Myometrial cell (primary cell): Measurements from ENCODE around the gene KRT37. TPM values are rescaled to one million over a fixed set of nuclear protein-coding genes. Genes with fewer than 3 reads are reported as not detected.

Source experiments
- total RNA-seq: library from RNA; depleted of rRNA; stranded (reverse); fragments of >200 nt; gene quantifications from 2 replicates; pipeline ENCODE4 v1.2.3, GENCODE V29; 2015

The KRT37 gene
- 0.71 TPM in 1 of 2 replicates, not detected in the other for total RNA-seq

DNA sequence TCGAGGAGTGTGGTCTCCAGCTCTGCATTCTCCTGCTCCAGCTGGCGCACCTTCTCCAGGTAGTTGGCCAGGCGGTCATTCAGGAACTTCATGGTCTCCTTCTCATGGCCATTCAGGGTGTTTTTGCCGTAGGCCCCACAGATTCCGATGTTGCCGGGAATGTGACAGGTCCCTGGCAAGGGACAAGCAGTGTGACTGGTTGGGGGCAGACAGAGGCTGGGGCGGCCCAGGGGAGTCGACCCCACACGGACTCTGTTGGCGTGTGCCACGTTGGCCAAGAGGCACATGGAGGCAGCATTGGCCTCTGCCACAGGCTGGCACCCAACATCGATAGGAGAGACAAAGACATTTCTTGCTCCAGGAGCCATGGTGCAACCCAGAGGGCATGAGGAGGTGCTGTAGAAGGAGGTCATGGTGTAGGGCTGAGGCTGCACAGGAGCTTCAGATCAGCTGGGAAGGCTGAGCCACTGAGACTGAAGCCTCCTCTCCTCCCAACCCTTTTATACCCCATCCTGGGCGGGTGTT lies at the start of gene KRT37:
KRT37 (minus strand) TSS at position 475 of the 525 bp plus-strand sequence; CDS start at position 413, 62 bp downstream.

DNA sequence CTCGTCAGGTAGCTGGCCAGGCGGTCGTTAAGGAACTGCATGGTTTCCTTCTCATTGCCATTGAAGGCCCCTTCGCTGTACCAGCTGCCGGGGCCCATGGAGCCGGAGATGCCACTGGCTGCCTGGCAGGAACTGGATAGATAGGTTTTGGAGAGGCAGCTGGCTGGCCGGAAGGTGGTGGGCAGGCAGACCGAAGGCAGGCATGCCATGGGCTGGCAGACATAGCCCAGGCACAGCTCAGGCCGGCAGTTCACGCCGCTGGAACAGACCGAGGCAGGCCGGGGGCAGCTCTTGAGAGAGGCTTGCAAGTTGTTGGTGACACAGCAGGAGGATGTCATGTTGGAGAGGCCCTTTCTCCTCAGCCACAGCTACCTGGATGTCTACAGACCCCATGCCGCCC lies 42.6 kb upstream of the KRT37 start, which contains the start of gene KRT32:
KRT32 (minus strand) TSS at position 399 of the 400 bp plus-strand sequence; CDS start at position 338, 61 bp downstream.

DNA sequence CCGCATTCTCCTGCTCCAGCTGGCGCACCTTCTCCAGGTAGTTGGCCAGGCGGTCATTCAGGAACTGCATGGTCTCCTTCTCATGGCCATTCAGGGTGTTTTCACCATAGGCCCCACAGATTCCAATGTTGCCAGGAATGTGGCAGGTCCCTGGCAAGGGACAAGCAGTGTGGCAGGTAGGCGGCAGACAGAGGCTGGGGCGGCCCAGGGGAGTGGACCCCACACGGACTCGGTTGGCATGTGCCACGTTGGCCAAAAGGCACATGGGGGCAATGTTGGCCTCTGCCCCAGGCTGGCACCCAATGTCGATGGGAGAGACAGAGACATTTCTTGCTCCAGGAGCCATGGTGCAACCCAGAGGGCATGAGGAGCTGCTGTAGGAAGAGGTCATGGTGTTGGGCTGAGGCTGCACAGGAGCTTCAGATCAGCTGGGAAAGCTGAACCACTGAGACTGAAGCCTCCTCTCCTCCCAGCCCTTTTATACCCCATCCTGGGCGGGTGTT lies 16.2 kb upstream of the KRT37 start, which contains the start of gene KRT38:
KRT38 (minus strand) TSS at position 453 of the 503 bp plus-strand sequence; CDS start at position 391, 62 bp downstream.

DNA sequence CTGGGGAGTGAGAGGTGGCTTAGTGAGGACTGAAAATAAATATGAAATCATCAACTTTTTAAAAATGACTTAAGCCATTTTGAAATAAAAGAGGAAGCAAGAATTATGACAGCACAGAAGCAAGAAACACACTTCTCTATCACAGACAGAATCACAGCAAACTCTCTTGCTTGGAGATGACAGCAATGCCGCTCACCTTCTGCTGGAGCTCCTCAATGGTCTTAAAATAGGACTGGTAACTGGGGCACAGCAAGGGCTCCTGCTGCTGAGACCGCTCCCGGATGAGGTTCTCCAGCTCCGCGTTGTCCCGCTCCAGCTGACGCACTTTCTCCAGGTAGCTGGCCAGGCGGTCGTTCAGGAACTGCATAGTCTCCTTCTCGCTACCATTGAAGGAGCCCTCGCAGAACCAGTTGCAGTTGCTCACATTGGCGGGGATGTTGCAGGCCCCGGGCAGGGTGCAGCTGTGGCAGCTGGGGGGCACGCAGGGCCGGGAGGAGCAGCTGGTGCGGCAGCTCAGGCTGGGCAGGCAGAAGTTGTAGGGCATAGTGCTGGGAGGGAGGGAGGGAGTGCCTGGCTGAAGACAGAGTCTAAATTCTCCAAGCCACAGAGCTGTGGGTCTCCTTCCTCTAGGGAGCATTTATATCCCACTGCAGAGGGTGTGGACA lies 27.3 kb downstream of the KRT37 start, which contains the start of gene KRT31:
KRT31 (minus strand) TSS at position 613 of the 665 bp plus-strand sequence; CDS start at position 544, 69 bp downstream.

DNA sequence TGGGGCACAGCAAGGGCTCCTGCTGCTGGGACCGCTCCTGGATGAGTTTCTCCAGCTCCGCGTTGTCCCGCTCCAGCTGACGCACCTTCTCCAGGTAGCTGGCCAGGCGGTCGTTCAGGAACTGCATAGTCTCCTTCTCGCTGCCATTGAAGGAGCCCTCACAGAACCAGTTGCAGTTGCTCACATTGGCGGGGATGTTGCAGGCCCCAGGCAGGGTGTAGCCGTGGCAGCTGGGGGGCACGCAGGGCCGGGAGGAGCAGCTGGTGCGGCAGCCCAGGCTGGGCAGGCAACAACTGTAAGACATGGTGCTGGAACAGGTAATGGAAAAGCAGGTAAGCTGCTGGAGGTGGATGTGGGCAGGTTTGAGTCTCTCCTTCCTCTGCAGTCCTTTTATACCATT lies 42.4 kb downstream of the KRT37 start, which contains the start of gene KRT34:
KRT34 (minus strand) TSS at position 364 of the 400 bp plus-strand sequence; CDS start at position 304, 60 bp downstream.

Other genes starting within 250 kb of the KRT37 start
- gene KRTAP4-2, start 246.4 kb downstream of the KRT37 start, total RNA-seq = not detected in 2 replicates
- gene KRTAP4-1, start 239.7 kb downstream of the KRT37 start, total RNA-seq = not detected in 2 replicates
- gene KRTAP9-1, start 234.7 kb downstream of the KRT37 start, total RNA-seq = not detected in 2 replicates
- not detected in 2 replicates for gene KRTAP9-2, start 197.9 kb downstream of the KRT37 start, total RNA-seq
- not detected in 2 replicates for gene KRTAP9-3, start 192.1 kb downstream of the KRT37 start, total RNA-seq
- gene KRTAP9-8, start 186.6 kb downstream of the KRT37 start, total RNA-seq = not detected in 2 replicates
- not detected in 2 replicates for gene KRTAP9-4, start 174.9 kb downstream of the KRT37 start, total RNA-seq
- not detected in 2 replicates for gene KRTAP9-9, start 169.2 kb downstream of the KRT37 start, total RNA-seq
- not detected in 2 replicates for gene KRTAP9-6, start 159.2 kb downstream of the KRT37 start, total RNA-seq
- gene KRTAP9-7, start 148.9 kb downstream of the KRT37 start, total RNA-seq = not detected in 2 replicates
- not detected in 2 replicates for gene KRTAP29-1, start 121.7 kb downstream of the KRT37 start, total RNA-seq
- not detected in 2 replicates for gene KRTAP16-1, start 115.3 kb downstream of the KRT37 start, total RNA-seq
- gene KRTAP17-1, start 108.9 kb downstream of the KRT37 start, total RNA-seq = not detected in 2 replicates
- not detected in 2 replicates for gene KRT33A, start 73.8 kb downstream of the KRT37 start, total RNA-seq
- under 0.01 TPM in 1 of 2 replicates, not detected in the other for gene KRT33B, start 54.8 kb downstream of the KRT37 start, total RNA-seq
- gene KRT34, start 42.3 kb downstream of the KRT37 start, total RNA-seq = 115 and 121 TPM in 2 replicates
- gene KRT31, start 27.0 kb downstream of the KRT37 start, total RNA-seq = not detected in 2 replicates
- gene KRT38, start 16.4 kb upstream of the KRT37 start, total RNA-seq = 0.18 TPM in 1 of 2 replicates, not detected in the other
- gene KRT32, start 42.8 kb upstream of the KRT37 start, total RNA-seq = 0.18 TPM in 1 of 2 replicates, not detected in the other
- gene KRT35, start 56.6 kb upstream of the KRT37 start, total RNA-seq = not detected in 2 replicates
- gene KRT36, start 65.3 kb upstream of the KRT37 start, total RNA-seq = not detected in 2 replicates
- 0.35 TPM in 1 of 2 replicates, not detected in the other for gene KRT13, start 81.0 kb upstream of the KRT37 start, total RNA-seq
- gene KRT15, start 94.3 kb upstream of the KRT37 start, total RNA-seq = 5.3 and 13.8 TPM in 2 replicates
- gene KRT19, start 103.7 kb upstream of the KRT37 start, total RNA-seq = 631 and 654 TPM in 2 replicates
- gene KRT9, start 147.5 kb upstream of the KRT37 start, total RNA-seq = not detected in 2 replicates
- gene KRT14, start 162.3 kb upstream of the KRT37 start, total RNA-seq = not detected in 2 replicates
- not detected in 2 replicates for gene KRT16, start 188.2 kb upstream of the KRT37 start, total RNA-seq
- 3.5 and 9.2 TPM in 2 replicates for gene KRT17, start 200.0 kb upstream of the KRT37 start, total RNA-seq